ENCODE data around the gene PPT2.
"Not testable (repeated sequence)": the region's sequence is repeated elsewhere in the genome, so short reads cannot be mapped to it uniquely, and the experiment has no call there.

PPT2 gene

GRCh38 chr6:32139590-32139989, 14.4 kb upstream of the PPT2 start:
- H3K18ac ChIP-seq (ENCODE audit: low read length) = no peak overlapping the region
- H3K14ac ChIP-seq (ENCODE audit: low read length) = no peak overlapping the region
- no peak overlapping the region for H2BK120ac ChIP-seq (ENCODE audit: low read depth, low read length)
- peaks cover 0 to 10% (median 0%) of the 10 kb centered on the region in 3 experiments for H3K27me3 ChIP-seq (ENCODE audit: control insufficient read depth in 3 of 3, insufficient read depth in 3 of 3, low read depth in 1 of 3, low read length in 3 of 3)
- no peak overlapping the region for H4K8ac ChIP-seq (ENCODE audit: low read depth, low read length)
- H3K4ac ChIP-seq (ENCODE audit: low read length) = no peak overlapping the region
- H3K9ac ChIP-seq (ENCODE audit: low read depth, low read length, poor library complexity) = no peak overlapping the region
- no peak overlapping the region for H3K4me3 ChIP-seq (ENCODE audit: low read length in 2 of 2)
- no peak overlapping the region for H2AFZ ChIP-seq (ENCODE audit: low read length)
- no peaks in the 10 kb centered on the region for H3K36me3 ChIP-seq (replicated peaks in 1 of 2; ENCODE audit: control insufficient read depth in 2 of 2, insufficient read depth in 2 of 2, low read length in 2 of 2)
- H3K79me1 ChIP-seq (ENCODE audit: low read depth, low read length) = no peaks in the 10 kb centered on the region
- no peak overlapping the region for H3K4me2 ChIP-seq (ENCODE audit: insufficient read depth, low read length, poor library complexity, severe bottlenecking)
- no peak overlapping the region for H2BK12ac ChIP-seq (ENCODE audit: low read length)
- no peak for DNase-seq (ENCODE audit: low spot score)
- no peak overlapping the region for H3K27ac ChIP-seq (replicated peaks; ENCODE audit: low read length)
- no peak overlapping the region for H4K91ac ChIP-seq (ENCODE audit: low read depth, low read length, poor library complexity)
- no peaks in the 10 kb centered on the region for H3K9me3 ChIP-seq (replicated peaks in 1 of 2; ENCODE audit: control insufficient read depth in 2 of 2, insufficient read depth in 1 of 2, low read depth in 1 of 2, low read length in 2 of 2)
- peaks cover 0 to 2% of the 10 kb centered on the region in 2 donors for H3K4me1 ChIP-seq (ENCODE audit: control insufficient read depth in 2 of 2, insufficient read depth in 1 of 2, low read depth in 1 of 2, low read length in 2 of 2)
- no peak overlapping the region for H3K23ac ChIP-seq (ENCODE audit: low read depth, low read length, poor library complexity)
- no peak overlapping the region for H2AK5ac ChIP-seq (ENCODE audit: low read depth, low read length)
- no peak overlapping the region for H2BK5ac ChIP-seq (ENCODE audit: low read length)
- WGBS, 2 donors (ENCODE audit: extremely low coverage in 2 of 2, insufficient read length in 2 of 2, insufficient replicate concordance in 1 of 2) = no CpG with 5 or more reads among the region's 5 CpGs
- no peak overlapping the region for H2BK15ac ChIP-seq (ENCODE audit: low read length)

GRCh38 chr6:32140420-32141046, 13.4 kb upstream of the PPT2 start:
- Histone ChIP-seq H3K4me3 (ENCODE audit: low read length in 2 of 2) (no peak overlapping the region), H4K91ac (ENCODE audit: low read depth, low read length, poor library complexity) (no peak overlapping the region), H3K36me3 (replicated peaks in 1 of 2; ENCODE audit: control insufficient read depth in 2 of 2, insufficient read depth in 2 of 2, low read length in 2 of 2) (no peaks in the 10 kb centered on the region), H3K79me1 (ENCODE audit: low read depth, low read length) (no peaks in the 10 kb centered on the region), H3K23ac (ENCODE audit: low read depth, low read length, poor library complexity) (no peak overlapping the region), H3K4me1 (ENCODE audit: control insufficient read depth in 2 of 2, insufficient read depth in 1 of 2, low read depth in 1 of 2, low read length in 2 of 2) (peaks cover 0 to 2% of the 10 kb centered on the region in 2 donors), H3K27me3 (ENCODE audit: control insufficient read depth in 3 of 3, insufficient read depth in 3 of 3, low read depth in 1 of 3, low read length in 3 of 3) (peaks cover 0 to 10% (median 0%) of the 10 kb centered on the region in 3 experiments), H3K14ac (ENCODE audit: low read length) (no peak overlapping the region), H3K4ac (ENCODE audit: low read length) (no peak overlapping the region), H3K9me3 (replicated peaks in 1 of 2; ENCODE audit: control insufficient read depth in 2 of 2, insufficient read depth in 1 of 2, low read depth in 1 of 2, low read length in 2 of 2) (no peaks in the 10 kb centered on the region), H4K8ac (ENCODE audit: low read depth, low read length) (no peak overlapping the region), H2AK5ac (ENCODE audit: low read depth, low read length) (no peak overlapping the region), H3K4me2 (ENCODE audit: insufficient read depth, low read length, poor library complexity, severe bottlenecking) (no peak overlapping the region), H3K27ac (replicated peaks; ENCODE audit: low read length) (no peak overlapping the region), H2BK15ac (ENCODE audit: low read length) (no peak overlapping the region), H3K9ac (ENCODE audit: low read depth, low read length, poor library complexity) (no peak overlapping the region), H2BK12ac (ENCODE audit: low read length) (no peak overlapping the region), H3K18ac (ENCODE audit: low read length) (no peak overlapping the region), H2AFZ (ENCODE audit: low read length) (no peak overlapping the region), H2BK5ac (ENCODE audit: low read length) (no peak overlapping the region), H2BK120ac (ENCODE audit: low read depth, low read length) (no peak overlapping the region)
- no CpG with 5 or more reads among the region's 5 CpGs for WGBS, 2 donors (ENCODE audit: extremely low coverage in 2 of 2, insufficient read length in 2 of 2, insufficient replicate concordance in 1 of 2)
- DNase-seq (ENCODE audit: low spot score) = no peak

- H2AFZ ChIP-seq (ENCODE audit: low read length); H3K4me1 ChIP-seq (ENCODE audit: control insufficient read depth in 2 of 2, insufficient read depth in 1 of 2, low read depth in 1 of 2, low read length in 2 of 2); H3K18ac ChIP-seq (ENCODE audit: low read length); H3K4me2 ChIP-seq (ENCODE audit: insufficient read depth, low read length, poor library complexity, severe bottlenecking); H3K79me1 ChIP-seq (ENCODE audit: low read depth, low read length); H3K36me3 ChIP-seq (replicated peaks in 1 of 2; ENCODE audit: control insufficient read depth in 2 of 2, insufficient read depth in 2 of 2, low read length in 2 of 2); H3K27ac ChIP-seq (replicated peaks; ENCODE audit: low read length); H2AK5ac ChIP-seq (ENCODE audit: low read depth, low read length); H2BK5ac ChIP-seq (ENCODE audit: low read length); DNase-seq (ENCODE audit: low spot score); H2BK12ac ChIP-seq (ENCODE audit: low read length); H3K23ac ChIP-seq (ENCODE audit: low read depth, low read length, poor library complexity); H2BK120ac ChIP-seq (ENCODE audit: low read depth, low read length); H3K4ac ChIP-seq (ENCODE audit: low read length); H3K4me3 ChIP-seq (ENCODE audit: low read length in 2 of 2); H3K9ac ChIP-seq (ENCODE audit: low read depth, low read length, poor library complexity); H3K9me3 ChIP-seq (replicated peaks in 1 of 2; ENCODE audit: control insufficient read depth in 2 of 2, insufficient read depth in 1 of 2, low read depth in 1 of 2, low read length in 2 of 2); H4K91ac ChIP-seq (ENCODE audit: low read depth, low read length, poor library complexity); H3K14ac ChIP-seq (ENCODE audit: low read length); H2BK15ac ChIP-seq (ENCODE audit: low read length); H4K8ac ChIP-seq (ENCODE audit: low read depth, low read length): not testable (repeated sequence)
- WGBS, 2 donors (ENCODE audit: extremely low coverage in 2 of 2, insufficient read length in 2 of 2, insufficient replicate concordance in 1 of 2) = no CpG with 5 or more reads among the region's 7 CpGs
- peaks cover 0 to 10% (median 6%) of the 10 kb centered on the region in 3 experiments for H3K27me3 ChIP-seq (ENCODE audit: control insufficient read depth in 3 of 3, insufficient read depth in 3 of 3, low read depth in 1 of 3, low read length in 3 of 3)
Observed at GRCh38 chr6:32144238-32144637, 9.7 kb upstream of the PPT2 start.

- Histone ChIP-seq H2AK5ac (ENCODE audit: low read depth, low read length) (no peak overlapping the region), H3K14ac (ENCODE audit: low read length) (no peak overlapping the region), H3K36me3 (replicated peaks in 1 of 2; ENCODE audit: control insufficient read depth in 2 of 2, insufficient read depth in 2 of 2, low read length in 2 of 2) (no peaks in the 10 kb centered on the region), H3K9me3 (replicated peaks in 1 of 2; ENCODE audit: control insufficient read depth in 2 of 2, insufficient read depth in 1 of 2, low read depth in 1 of 2, low read length in 2 of 2) (no peaks in the 10 kb centered on the region), H3K9ac (ENCODE audit: low read depth, low read length, poor library complexity) (no peak overlapping the region), H3K23ac (ENCODE audit: low read depth, low read length, poor library complexity) (no peak overlapping the region), H2AFZ (ENCODE audit: low read length) (peak overlapping the region; percentile 56), H3K27me3 (ENCODE audit: control insufficient read depth in 3 of 3, insufficient read depth in 3 of 3, low read depth in 1 of 3, low read length in 3 of 3) (peaks cover 0 to 24% (median 10%) of the 10 kb centered on the region in 3 experiments), H3K79me1 (ENCODE audit: low read depth, low read length) (no peaks in the 10 kb centered on the region), H3K4me1 (ENCODE audit: control insufficient read depth in 2 of 2, insufficient read depth in 1 of 2, low read depth in 1 of 2, low read length in 2 of 2) (peaks cover 8% of the 10 kb centered on the region in 2 donors), H3K4me2 (ENCODE audit: insufficient read depth, low read length, poor library complexity, severe bottlenecking) (no peak overlapping the region), H2BK15ac (ENCODE audit: low read length) (no peak overlapping the region), H2BK5ac (ENCODE audit: low read length) (no peak overlapping the region), H2BK120ac (ENCODE audit: low read depth, low read length) (no peak overlapping the region), H3K4ac (ENCODE audit: low read length) (no peak overlapping the region), H4K91ac (ENCODE audit: low read depth, low read length, poor library complexity) (no peak overlapping the region), H4K8ac (ENCODE audit: low read depth, low read length) (no peak overlapping the region), H3K27ac (replicated peaks; ENCODE audit: low read length) (no peak overlapping the region), H2BK12ac (ENCODE audit: low read length) (no peak overlapping the region), H3K18ac (ENCODE audit: low read length) (no peak overlapping the region), H3K4me3 (ENCODE audit: low read length in 2 of 2) (no peak overlapping the region)
- no CpG with 5 or more reads among the region's 1 CpG for WGBS, 2 donors (ENCODE audit: extremely low coverage in 2 of 2, insufficient read length in 2 of 2, insufficient replicate concordance in 1 of 2)
- no peak for DNase-seq (ENCODE audit: low spot score)
Observed at GRCh38 chr6:32146287-32146686, 7.7 kb upstream of the PPT2 start.
